NB4 (cell line): ENCODE data around the gene PLEKHG4B.

ENCODE experiments used
- POLR2A ChIP-seq: IDR thresholded peaks from 2 replicates; pipeline ENCODE4 v1.6.1; 2011; ENCODE audit warnings: mild to moderate bottlenecking; ENCODE audit not compliant: insufficient read length; ENCODE audit errors: extremely low read depth
- TF ChIP-seq, protein P1 (sequence below): IDR thresholded peaks from 2 replicates; pipeline ENCODE4 v1.6.1; 2011; ENCODE audit warnings: low read depth, low read length
- TF ChIP-seq, protein P2 (sequence below): IDR thresholded peaks from one replicate; pipeline ENCODE4 v1.5.1; 2012; ENCODE audit warnings: low read depth, low read length

DNA sequence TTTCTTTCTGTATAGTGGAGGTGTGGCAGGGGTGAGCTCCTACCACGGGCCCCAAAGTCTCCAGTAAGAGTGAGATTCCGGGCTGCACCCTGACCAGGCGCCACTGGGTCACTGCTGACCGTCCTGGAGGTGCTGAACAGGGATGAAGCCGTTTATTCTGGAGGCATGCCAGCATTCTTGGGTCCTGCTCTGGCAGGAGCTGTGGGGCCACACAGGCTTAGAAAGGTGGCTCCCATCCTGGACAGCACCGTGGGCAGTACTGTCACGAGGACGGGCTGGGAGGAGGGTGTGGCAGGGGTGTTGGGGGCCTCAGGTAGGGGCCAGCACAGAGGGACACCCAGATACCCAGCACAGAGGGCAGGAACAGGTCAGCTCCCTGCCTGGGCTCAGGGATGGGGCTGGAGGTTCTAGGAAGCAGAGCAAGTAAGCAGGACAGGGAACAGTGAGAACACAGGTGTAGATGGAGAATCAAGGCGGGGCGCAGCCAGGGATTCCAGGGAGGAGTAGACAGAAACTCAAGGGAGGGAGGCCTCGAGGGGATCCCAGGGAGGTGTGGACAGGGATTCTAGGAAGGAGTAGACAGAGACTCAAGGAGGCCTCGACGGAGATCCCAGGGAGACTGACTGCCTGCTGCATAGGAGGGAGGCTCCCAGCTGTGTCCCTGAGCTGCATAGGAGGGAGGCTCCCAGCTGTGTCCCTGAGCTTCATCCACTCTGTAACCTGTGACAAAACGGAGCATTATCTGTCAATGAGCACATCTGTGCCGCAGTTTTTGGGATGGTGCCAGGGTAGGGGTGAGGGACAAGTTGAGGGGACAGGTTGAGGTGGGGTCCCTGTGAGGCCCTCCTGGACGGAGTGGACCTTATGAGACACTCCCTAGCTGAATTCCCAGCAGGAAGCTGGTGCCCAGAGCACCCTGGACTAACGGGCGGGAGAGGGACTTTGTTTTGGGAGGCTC, 1.1 kb upstream of the PLEKHG4B start:
- TF ChIP-seq POLR2A, result no peak
- TF ChIP-seq, protein P1, sequence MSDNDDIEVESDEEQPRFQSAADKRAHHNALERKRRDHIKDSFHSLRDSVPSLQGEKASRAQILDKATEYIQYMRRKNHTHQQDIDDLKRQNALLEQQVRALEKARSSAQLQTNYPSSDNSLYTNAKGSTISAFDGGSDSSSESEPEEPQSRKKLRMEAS, result no peak
- TF ChIP-seq, protein P2, sequence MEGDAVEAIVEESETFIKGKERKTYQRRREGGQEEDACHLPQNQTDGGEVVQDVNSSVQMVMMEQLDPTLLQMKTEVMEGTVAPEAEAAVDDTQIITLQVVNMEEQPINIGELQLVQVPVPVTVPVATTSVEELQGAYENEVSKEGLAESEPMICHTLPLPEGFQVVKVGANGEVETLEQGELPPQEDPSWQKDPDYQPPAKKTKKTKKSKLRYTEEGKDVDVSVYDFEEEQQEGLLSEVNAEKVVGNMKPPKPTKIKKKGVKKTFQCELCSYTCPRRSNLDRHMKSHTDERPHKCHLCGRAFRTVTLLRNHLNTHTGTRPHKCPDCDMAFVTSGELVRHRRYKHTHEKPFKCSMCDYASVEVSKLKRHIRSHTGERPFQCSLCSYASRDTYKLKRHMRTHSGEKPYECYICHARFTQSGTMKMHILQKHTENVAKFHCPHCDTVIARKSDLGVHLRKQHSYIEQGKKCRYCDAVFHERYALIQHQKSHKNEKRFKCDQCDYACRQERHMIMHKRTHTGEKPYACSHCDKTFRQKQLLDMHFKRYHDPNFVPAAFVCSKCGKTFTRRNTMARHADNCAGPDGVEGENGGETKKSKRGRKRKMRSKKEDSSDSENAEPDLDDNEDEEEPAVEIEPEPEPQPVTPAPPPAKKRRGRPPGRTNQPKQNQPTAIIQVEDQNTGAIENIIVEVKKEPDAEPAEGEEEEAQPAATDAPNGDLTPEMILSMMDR, result no peak
